Measurements from ENCODE around the gene LRBA. TPM values are rescaled to one million over a fixed set of nuclear protein-coding genes. Genes with fewer than 3 reads are reported as not detected.

The LRBA gene
- total RNA-seq, 1 donor from 2014 or later: 52.4 TPM

DNA sequence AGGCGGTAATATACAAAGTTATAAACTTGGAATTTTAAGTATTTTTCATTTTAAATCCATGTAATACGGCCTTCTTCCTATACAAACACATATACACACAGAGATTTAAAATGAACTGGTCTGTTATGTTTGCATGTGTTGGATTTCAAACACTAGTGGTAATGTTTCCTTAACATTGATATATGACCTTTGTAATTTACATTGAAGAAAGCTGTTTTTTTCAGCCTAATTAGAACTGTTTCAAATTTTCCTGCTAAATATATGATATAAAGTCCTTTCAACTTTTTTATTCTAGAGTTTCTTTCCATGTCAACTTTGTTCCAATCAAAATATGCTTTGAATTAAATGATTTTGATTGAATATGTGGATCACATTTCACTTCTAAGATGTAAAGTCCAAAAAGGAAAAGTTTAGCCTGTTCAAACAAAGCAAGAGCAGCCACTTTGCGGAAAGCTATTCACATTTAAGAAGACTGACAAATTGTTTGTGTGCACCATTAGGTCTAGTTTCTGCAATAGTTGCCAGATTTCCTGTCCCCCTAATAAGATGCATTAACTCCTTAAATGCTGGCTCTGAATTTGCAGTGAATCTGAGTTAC lies 659.1 kb downstream of the LRBA start:
- DNase-seq: no peak

DNA sequence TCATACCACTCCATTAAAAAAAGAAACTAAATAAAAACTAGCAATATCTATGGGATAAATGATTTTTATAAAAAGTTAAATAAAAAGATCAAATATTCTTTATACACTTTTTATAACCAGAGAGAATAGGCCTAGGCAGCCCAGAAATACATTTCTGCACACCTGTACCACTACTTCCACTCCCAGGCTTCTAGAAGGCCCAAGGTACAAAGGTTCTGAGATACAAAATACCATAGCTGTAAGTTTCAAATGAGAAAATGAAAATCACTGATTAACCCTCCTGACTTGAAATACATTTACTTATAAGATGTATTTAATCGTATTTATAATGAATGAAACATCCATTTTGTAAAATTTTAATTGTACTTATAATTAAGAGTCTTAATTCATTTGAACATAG lies 659.7 kb downstream of the LRBA start:
- no peak for DNase-seq

DNA sequence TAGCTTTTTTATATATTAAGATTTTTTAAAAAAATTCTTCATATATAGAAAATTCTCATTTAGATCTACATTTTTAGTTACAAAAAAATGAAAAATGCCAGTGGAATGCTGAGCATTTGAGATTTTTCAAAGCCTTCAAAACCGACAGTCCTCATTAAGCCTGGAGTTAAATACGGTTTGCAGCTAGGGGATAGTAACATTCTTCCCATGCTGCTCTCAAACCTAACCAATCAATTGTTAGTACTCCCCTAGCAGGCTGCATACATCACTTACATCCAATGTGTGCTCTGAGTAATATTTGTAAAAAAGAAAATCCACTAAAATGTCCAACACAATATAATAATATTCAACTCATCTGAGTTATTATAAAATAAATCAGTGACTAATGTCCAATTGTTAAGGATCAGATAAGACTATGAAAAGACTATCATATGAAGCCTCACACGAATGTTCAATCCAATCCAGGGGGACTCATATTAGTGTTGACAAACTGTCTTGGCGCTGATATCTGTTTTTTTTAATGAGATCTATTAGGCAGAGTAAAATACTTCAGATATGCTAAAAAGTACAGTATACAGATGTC lies 660.8 kb downstream of the LRBA start:
- DNase-seq: no peak

DNA sequence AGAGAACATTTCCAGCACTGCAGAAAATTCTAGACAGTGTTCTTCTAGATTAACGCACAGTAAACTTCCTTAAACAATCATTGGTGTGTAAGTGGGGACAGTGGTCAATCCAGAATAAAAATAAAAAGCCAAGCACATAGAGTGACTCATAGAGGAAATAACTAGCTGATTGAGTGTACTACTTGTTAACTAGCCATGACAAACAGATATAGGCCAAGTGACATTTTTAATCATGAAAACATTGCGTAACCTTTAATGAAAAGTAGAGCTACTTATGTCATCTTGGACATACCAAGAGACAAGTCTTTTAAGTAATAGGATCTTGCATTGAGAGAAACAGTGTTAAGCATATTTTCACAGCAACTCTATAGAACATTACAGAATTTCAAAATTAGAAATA lies 667.0 kb downstream of the LRBA start:
- peak; percentile 69 for DNase-seq

GRCh38 chr4:150345207-150345744 lies 669.8 kb downstream of the LRBA start:
- DNase-seq: no peak

GRCh38 chr4:150343796-150344195 lies 671.3 kb downstream of the LRBA start:
- no peak for DNase-seq

GRCh38 chr4:150342945-150343344 lies 672.1 kb downstream of the LRBA start:
- DNase-seq: no peak

DNA sequence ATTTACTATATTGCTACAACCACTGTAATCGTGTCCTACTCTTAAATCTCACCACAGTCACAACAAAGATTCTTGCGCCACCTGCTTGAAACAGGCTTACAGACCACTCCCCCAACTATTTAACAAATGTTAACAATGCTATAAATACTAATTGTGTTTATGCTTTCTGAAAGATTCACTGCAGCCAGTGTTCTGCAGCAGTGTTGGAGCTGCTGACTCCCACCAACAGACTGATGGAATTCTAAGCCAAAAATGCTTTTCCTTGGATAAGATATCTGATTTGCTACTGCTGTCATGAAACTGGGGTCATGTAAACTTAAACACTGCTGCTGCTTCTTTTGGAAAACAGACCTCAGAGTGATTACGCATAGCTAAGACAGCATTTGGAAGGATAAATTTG lies 677.4 kb downstream of the LRBA start:
- DNase-seq: no peak

DNA sequence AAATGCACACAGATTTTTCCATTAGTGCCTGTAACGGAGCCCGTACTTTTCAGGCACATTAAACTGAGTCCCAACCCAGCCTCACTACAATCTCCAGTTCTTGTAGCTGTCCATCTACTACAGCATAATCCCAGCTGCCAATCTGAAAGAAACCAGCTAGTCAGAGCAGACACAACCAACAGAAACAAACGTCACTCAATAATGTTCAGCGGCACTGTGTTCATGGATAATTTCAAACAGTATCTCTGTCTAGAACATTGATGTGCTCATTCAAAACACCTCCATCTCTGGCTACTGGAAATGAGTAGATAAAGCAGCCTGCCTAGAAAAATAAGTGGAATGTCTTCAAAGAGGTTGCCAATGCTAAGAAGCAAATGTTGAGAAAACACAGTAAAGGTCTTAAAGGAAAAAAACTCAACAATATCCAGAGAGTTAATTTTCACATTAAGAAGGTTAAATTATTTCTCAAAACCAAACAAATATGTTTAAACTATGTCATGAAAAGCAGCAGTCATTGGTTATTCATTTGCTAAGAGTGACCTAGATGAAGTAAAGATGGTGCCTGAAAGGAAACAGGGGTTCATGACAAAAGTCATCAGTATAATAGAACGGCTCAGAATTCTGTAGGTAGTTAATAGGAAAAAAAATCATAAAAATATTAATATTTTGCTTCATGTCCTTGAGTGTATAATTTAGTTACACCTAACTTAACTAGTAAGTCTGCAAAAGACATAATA lies 678.2 kb downstream of the LRBA start:
- DNase-seq: no peak

DNA sequence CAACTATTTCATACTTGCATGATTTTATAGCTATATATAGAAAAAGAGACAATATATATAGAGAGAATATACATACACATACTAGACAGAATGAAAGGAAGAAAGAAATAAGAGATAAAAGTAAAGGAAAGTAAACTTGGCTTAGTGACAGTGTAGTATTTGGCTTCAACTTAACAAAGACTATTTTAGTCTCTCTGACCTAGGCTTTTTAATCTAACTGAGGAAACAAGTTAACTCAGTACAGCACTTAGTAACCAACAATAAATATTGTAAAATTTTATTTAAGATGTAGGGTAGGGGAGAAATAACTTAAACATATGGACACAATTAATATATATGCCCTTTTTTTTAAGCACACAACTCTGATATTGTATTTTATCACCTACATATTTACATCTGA lies 682.1 kb downstream of the LRBA start:
- DNase-seq: no peak

DNA sequence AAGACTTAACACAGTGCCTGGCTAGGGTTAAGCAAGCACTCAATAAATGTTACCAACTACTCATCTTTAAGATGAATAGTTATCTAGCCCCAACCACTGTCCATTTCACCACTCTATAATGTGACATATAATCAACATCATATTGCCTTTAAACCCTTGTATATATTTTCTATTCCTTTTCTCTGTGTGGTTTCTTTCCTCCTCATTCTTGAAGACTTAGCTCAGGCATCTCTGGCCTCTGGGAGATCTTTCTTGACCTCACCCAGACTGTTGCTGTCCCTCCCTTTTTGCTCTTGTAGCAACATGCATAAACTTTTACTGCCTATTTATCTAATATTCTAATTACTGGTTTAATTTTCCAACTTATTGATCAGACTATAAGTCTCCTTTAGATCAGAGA lies 683.0 kb downstream of the LRBA start:
- no peak for DNase-seq

GRCh38 chr4:150329373-150329772 lies 685.7 kb downstream of the LRBA start:
- no peak for DNase-seq

DNA sequence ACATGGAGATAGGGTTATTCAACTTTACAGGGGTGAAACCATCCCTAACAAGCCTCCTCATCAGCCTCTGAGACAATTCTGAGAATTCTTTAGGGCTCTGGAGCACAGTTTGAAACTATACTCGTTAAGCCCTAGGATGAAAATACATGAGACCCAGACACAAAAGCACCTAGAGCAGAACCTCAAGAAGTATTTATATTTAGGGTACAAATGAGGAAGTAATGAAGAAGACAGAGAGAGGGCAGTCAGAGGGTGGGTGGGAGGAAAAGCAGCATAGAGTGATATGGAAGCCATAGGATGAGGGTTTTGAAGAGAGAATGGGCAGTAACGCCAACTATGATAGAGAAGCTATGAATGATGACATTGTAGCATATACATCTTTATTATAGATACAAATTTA lies 686.6 kb downstream of the LRBA start:
- DNase-seq: no peak

- no peak for DNase-seq
These were observed 687.8 kb downstream of the LRBA start for GRCh38 chr4:150327262-150327780.

GRCh38 chr4:150325872-150326271 lies 689.2 kb downstream of the LRBA start:
- DNase-seq: no peak

GRCh38 chr4:150323406-150324325 lies 691.4 kb downstream of the LRBA start:
- no peak for DNase-seq

DNA sequence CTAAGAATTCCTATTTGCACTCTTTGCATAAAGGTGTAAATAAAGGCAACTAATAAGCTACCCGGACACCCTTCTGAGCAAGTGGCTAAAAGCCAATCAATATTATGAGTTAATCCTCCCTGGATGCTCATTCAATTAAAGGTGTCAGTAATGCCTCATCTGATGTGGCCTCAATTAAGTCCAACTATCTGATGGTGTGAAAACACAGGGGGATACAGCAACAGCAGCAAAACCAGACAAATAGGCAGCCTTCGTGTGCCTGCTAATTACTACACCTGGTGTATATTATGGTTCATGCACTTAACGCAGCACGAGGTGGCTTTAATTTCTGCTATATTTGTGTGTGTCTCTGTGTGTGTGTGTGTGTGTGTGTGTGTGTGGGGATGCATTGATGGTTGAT lies 692.4 kb downstream of the LRBA start:
- DNase-seq: no peak

GRCh38 chr4:150321113-150321512 lies 694.0 kb downstream of the LRBA start:
- DNase-seq: no peak

DNA sequence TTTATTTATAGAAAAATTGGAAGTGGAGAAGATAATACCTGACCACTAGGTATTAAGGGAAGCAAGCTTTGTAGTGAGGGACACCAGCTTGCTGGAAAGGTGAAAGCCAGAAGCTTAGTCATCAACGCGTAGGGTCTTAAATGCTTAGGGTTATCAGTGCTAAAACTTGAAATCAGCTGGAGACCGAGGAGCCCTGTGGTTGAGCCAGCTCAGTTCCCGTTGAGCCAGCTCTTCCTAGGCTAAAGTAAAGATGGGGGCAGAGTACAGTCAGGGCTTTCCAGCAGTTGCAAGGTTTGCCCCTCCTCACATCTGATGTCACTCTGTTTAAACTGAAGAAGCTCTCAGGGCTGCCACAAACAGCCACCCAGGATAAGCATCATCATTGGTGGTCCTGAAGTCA lies 696.1 kb downstream of the LRBA start:
- no peak for DNase-seq

DNA sequence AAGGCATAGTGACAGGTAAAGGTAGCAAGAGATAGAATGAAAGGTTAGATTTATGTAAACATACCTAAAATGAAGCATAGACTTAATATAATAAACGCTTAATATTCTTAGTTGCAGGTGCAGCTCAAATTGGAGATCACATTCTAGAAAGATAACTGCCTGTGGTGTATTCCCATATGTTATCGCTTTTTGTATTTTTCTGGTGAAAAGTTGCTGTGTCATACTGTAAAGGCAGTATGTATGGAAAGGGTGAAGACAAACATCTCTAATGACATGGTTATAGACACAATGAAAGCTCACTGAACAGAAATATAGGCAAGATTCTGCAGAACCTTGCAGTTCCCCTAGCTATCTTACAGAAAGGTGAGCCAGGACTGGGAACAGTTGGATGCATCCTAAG lies 696.6 kb downstream of the LRBA start:
- DNase-seq: no peak

DNA sequence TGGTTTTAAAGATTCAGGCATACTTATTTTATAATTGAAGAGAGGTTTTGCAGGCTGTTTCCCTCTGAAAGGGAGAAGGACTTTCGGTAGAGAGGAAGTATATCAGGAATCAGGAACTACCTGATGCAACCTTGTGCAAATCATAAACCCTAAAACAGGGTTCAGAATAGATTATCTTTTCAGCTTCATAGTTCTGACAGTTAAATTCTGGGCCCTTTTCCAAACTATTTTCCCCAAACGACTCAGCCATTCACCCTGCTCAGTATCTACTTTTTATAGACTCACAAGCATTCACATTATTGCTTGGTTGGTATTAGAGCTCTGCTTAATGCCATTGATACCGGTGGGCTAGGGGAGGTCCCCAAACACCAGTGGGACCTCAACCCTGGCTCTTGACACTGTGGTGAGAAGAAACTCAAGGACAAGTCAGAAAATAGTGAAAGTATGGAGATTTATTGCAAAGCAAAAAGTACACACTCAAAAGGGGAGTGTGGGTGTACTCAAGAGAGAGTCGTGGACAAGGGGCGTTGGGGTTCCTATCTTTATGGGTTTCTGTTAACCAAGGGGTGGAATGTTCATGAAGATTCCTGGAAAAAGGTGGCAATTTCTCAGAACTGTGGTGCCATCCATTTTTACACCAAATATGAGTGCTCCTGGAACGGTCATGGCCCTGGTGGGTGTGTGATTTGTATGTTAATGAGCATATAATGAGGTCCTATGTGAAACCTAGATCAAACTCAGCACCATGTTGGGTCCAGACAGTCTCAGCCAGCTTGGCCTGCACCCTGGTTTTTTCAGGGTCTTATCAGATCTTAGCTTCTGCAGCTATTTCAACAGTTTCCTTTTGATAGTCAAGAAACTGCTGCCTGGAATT lies 698.5 kb downstream of the LRBA start:
- DNase-seq: no peak

DNA sequence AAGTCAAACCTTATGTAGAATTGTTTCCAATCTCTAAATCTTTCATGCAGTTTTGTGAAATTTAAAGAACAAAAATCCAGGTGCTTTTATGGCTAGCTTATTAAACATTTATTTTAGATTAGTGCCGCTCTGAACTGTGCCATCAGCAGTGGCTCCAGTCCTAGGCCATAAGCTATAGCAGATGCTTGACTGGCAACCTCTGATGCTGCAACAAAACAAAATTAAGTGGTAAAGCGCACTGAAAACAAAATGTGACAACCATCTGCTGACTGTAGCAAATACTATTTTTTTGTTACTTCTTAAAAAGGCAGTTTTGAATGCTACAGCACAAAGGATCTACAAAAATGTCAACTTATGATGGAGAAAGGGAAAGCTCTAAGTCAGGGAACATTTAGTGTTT lies 699.4 kb downstream of the LRBA start:
- DNase-seq: no peak

Data from dermis blood vessel endothelial cell (primary cell).